ENCODE data around the gene CRYGB.

DNA sequence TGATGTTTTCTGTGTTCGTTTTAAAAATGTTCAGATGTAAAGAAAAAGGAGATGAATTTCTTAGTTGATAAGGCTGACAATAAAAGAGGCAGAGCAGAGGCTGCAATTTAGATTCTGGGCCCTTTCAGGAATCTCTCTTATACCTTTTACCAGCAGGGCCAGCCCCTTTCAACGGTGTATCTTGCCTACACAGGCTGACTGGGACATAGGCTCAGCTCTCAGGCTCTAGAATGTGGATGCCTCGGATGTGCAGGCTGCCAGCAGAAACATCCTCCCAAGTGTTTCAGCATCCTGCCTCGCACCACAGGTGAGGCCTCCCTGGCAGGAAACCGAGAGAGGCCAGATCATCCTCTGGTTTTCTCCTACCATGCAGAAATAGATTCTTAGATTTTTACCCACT lies 40.5 kb upstream of the CRYGB start:
- TF ChIP-seq CTCF (IDR thresholded peaks at IDR 0.05; ENCODE audit: insufficient read depth, low read length, poor library complexity, severe bottlenecking) = no peak
- no peak for TF ChIP-seq EZH2phosphoT487 (conservative IDR thresholded peaks at IDR 0.05; ENCODE audit: low read length)

Measured in SU-DHL-6 (cell line).